WTC11 (cell line): ENCODE data around the gene IDUA. TPM values are rescaled to one million over a fixed set of nuclear protein-coding genes. Genes with fewer than 3 reads are reported as not detected.

ENCODE experiments used
- ATAC-seq: fragments of 200-7000 bp; cut with Tn5 transposase; 2 replicates; pipeline ENCODE4 v1.10.0; 2021; ENCODE audit warnings: mild to moderate bottlenecking, moderate library complexity
- CTCF ChIA-PET: fragments of 300-600 bp; sonication (Branson Sonifier 250); formaldehyde crosslinking; loops from one replicate; lab custom pipeline; 2021; ENCODE audit warnings: antibody characterized with exemption; lab: Charles Lee
- POLR2A ChIA-PET: fragments of 350-600 bp; sonication (Branson Sonifier 250); formaldehyde crosslinking; loops from one replicate; lab custom pipeline; 2021; ENCODE audit warnings: antibody characterized with exemption; lab: Charles Lee
- DNase-seq: peaks from one replicate; pipeline ENCODE4 v3.0.0; 2021; ENCODE audit warnings: low spot score
- H3K27ac Mint-ChIP-seq: 2 replicates; pipeline ENCODE4 v1.8.0; 2021; ENCODE audit warnings: mixed read lengths
- H3K27me3 Mint-ChIP-seq: 2 replicates; pipeline ENCODE4 v1.8.0; 2021; ENCODE audit warnings: low read depth, mild to moderate bottlenecking, moderate library complexity, mixed read lengths
- H3K36me3 Mint-ChIP-seq: 2 replicates; pipeline ENCODE4 v1.8.0; 2021; ENCODE audit warnings: mixed read lengths
- H3K4me1 Mint-ChIP-seq: 2 replicates; pipeline ENCODE4 v1.8.0; 2022; ENCODE audit warnings: mixed read lengths
- H3K4me3 Mint-ChIP-seq: 2 replicates; pipeline ENCODE4 v1.8.0; 2021; ENCODE audit warnings: mild to moderate bottlenecking, moderate library complexity, mixed read lengths
- H3K9me3 Mint-ChIP-seq: 2 replicates; pipeline ENCODE4 v1.8.0; 2021; ENCODE audit warnings: mixed read lengths
- ETV6 ChIP-seq: sonication (generic); formaldehyde crosslinking; IDR thresholded peaks from 2 replicates; pipeline ENCODE4 v1.8.1; 2022; ENCODE audit warnings: mild to moderate bottlenecking, missing genetic modification reagents
- GABPB1 ChIP-seq: sonication (generic); formaldehyde crosslinking; IDR thresholded peaks from 2 replicates; pipeline ENCODE4 v1.8.1; 2023; ENCODE audit warnings: mild to moderate bottlenecking, missing genetic modification reagents
- GRHL2 ChIP-seq: fragments of 250-450 bp; sonication (Bioruptor Pico); IDR thresholded peaks from 2 replicates; pipeline ENCODE4 v1.8.0; 2022; ENCODE audit warnings: mild to moderate bottlenecking, moderate library complexity; ENCODE audit not compliant: insufficient replicate concordance, severe bottlenecking
- GTF2I ChIP-seq: fragments of 250-450 bp; sonication (Bioruptor Pico); conservative IDR thresholded peaks from 2 replicates; pipeline ENCODE4 v1.4.0; 2021; ENCODE audit warnings: mild to moderate bottlenecking
- JAZF1 ChIP-seq: fragments of 250-450 bp; sonication (Bioruptor Pico); IDR thresholded peaks from 2 replicates; pipeline ENCODE4 v1.9.0; 2021; ENCODE audit warnings: moderate library complexity, mild to moderate bottlenecking, inconsistent platforms
- NFE2L1 ChIP-seq: sonication (generic); formaldehyde crosslinking; IDR thresholded peaks from 2 replicates; pipeline ENCODE4 v1.8.1; 2023; ENCODE audit warnings: missing genetic modification reagents
- NFYB ChIP-seq: sonication (generic); formaldehyde crosslinking; conservative IDR thresholded peaks from 2 replicates; pipeline ENCODE4 v1.8.0; 2022; ENCODE audit warnings: low read depth, missing genetic modification reagents
- NR1H2 ChIP-seq: sonication (generic); formaldehyde crosslinking; IDR thresholded peaks from 2 replicates; pipeline ENCODE4 v1.9.0; 2021; ENCODE audit warnings: mild to moderate bottlenecking, moderate library complexity, missing genetic modification reagents
- NR2C2 ChIP-seq: sonication (generic); formaldehyde crosslinking; IDR thresholded peaks from 2 replicates; pipeline ENCODE4 v1.8.0; 2022; ENCODE audit warnings: mild to moderate bottlenecking, missing genetic modification reagents
- PRRX2 ChIP-seq: fragments of 250-450 bp; sonication (Bioruptor Pico); IDR thresholded peaks from 2 replicates; pipeline ENCODE4 v1.8.0; 2021; ENCODE audit warnings: mild to moderate bottlenecking
- RELA ChIP-seq: sonication (generic); formaldehyde crosslinking; IDR thresholded peaks from 2 replicates; pipeline ENCODE4 v1.8.1; 2022; ENCODE audit warnings: missing genetic modification reagents, mild to moderate bottlenecking, borderline replicate concordance
- SP1 ChIP-seq: sonication (generic); formaldehyde crosslinking; conservative IDR thresholded peaks from 2 replicates; pipeline ENCODE4 v1.8.1; 2022; ENCODE audit warnings: missing genetic modification reagents
- TEAD1 ChIP-seq: sonication (generic); formaldehyde crosslinking; IDR thresholded peaks from 2 replicates; pipeline ENCODE4 v1.8.0; 2022; ENCODE audit warnings: mild to moderate bottlenecking, missing genetic modification reagents
- ZNF138 ChIP-seq: sonication (generic); formaldehyde crosslinking; conservative IDR thresholded peaks from 2 replicates; pipeline ENCODE4 v1.8.1; 2022; ENCODE audit warnings: mild to moderate bottlenecking, moderate library complexity, missing genetic modification reagents
- ZNF317 ChIP-seq: sonication (generic); formaldehyde crosslinking; IDR thresholded peaks from 2 replicates; pipeline ENCODE4 v1.8.1; 2023; ENCODE audit warnings: low read depth, mild to moderate bottlenecking, moderate library complexity, missing genetic modification reagents, borderline replicate concordance
- total RNA-seq: library from RNA; stranded (reverse); gene quantifications from 3 replicates; pipeline ENCODE4 v1.2.3, GENCODE V29; 2021
- TF ChIP-seq, protein P1 (sequence below): sonication (generic); formaldehyde crosslinking; IDR thresholded peaks from 2 replicates; pipeline ENCODE4 v1.8.1; 2022; ENCODE audit warnings: mild to moderate bottlenecking, moderate library complexity, missing genetic modification reagents
- TF ChIP-seq, protein P2 (sequence below): sonication (generic); formaldehyde crosslinking; conservative IDR thresholded peaks from 2 replicates; pipeline ENCODE4 v1.8.1; 2022; ENCODE audit warnings: mild to moderate bottlenecking, missing genetic modification reagents
- TF ChIP-seq, protein P3 (sequence below): fragments of 250-450 bp; sonication (Bioruptor Pico); IDR thresholded peaks from 2 replicates; pipeline ENCODE4 v2.1.2; 2022; ENCODE audit warnings: mild to moderate bottlenecking, moderate library complexity
- TF ChIP-seq, protein P4 (sequence below): sonication (generic); formaldehyde crosslinking; IDR thresholded peaks from 2 replicates; pipeline ENCODE4 v1.8.0; 2023; ENCODE audit warnings: mild to moderate bottlenecking, missing genetic modification reagents
- TF ChIP-seq, protein P5 (sequence below): sonication (generic); formaldehyde crosslinking; IDR thresholded peaks from 2 replicates; pipeline ENCODE4 v1.8.0; 2023; ENCODE audit warnings: missing genetic modification reagents, mild to moderate bottlenecking, borderline replicate concordance

Gene IDUA
- total RNA-seq, 1 experiment from 2014 or later = 8.7 TPM

DNA sequence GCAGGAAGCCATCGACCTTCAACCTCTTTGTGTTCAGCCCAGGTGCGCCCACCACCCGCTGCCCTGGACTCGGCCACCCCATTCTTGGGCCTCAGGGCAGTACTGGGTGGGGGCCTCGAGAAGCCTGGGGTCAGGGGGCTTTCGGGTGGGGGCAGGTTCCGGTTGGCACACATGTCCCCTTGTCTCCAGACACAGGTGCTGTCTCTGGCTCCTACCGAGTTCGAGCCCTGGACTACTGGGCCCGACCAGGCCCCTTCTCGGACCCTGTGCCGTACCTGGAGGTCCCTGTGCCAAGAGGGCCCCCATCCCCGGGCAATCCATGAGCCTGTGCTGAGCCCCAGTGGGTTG, 17.2 kb downstream of the IDUA start:
- Mint-ChIP-seq H3K4me3 (no peak overlapping the region; the same call in 1 of the 2 replicates), H3K4me1 (peaks cover 5% of the 10 kb centered on the region; the same call in 1 of the 2 replicates), H3K36me3 (no peaks in the 10 kb centered on the region), H3K27ac (no peak overlapping the region), H3K9me3 (peaks cover 7% of the 10 kb centered on the region; the same call in 1 of the 2 replicates), H3K27me3 (peaks cover 85% of the 10 kb centered on the region)
- CTCF ChIA-PET = interaction anchor here (0.6 kb wide), 1 partner anchor 352 kb away, joined by 3 read pairs; no protein-coding TSS in a partner anchor
- DNase-seq = no peak
- TF ChIP-seq NFE2L1 (CRISPR knock-in tag) (no peak), TEAD1 (CRISPR knock-in tag) (no peak), NR2C2 (no peak), PRRX2 (CRISPR knock-in tag) (no peak), GABPB1 (no peak), GRHL2 (CRISPR knock-in tag) (no peak), RELA (no peak), NR1H2 (CRISPR knock-in tag) (no peak), ZNF138 (CRISPR knock-in tag) (no peak), SP1 (CRISPR knock-in tag) (no peak), JAZF1 (CRISPR knock-in tag) (no peak), ETV6 (CRISPR knock-in tag) (no peak), ZNF317 (CRISPR knock-in tag) (no peak), NFYB (CRISPR knock-in tag) (no peak), GTF2I (CRISPR knock-in tag) (no peak)
- TF ChIP-seq, protein P1, sequence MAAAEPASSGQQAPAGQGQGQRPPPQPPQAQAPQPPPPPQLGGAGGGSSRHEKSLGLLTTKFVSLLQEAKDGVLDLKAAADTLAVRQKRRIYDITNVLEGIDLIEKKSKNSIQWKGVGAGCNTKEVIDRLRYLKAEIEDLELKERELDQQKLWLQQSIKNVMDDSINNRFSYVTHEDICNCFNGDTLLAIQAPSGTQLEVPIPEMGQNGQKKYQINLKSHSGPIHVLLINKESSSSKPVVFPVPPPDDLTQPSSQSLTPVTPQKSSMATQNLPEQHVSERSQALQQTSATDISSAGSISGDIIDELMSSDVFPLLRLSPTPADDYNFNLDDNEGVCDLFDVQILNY = no peak
- TF ChIP-seq, protein P2, sequence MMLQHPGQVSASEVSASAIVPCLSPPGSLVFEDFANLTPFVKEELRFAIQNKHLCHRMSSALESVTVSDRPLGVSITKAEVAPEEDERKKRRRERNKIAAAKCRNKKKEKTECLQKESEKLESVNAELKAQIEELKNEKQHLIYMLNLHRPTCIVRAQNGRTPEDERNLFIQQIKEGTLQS (CRISPR knock-in tag) = no peak
- TF ChIP-seq, protein P3, sequence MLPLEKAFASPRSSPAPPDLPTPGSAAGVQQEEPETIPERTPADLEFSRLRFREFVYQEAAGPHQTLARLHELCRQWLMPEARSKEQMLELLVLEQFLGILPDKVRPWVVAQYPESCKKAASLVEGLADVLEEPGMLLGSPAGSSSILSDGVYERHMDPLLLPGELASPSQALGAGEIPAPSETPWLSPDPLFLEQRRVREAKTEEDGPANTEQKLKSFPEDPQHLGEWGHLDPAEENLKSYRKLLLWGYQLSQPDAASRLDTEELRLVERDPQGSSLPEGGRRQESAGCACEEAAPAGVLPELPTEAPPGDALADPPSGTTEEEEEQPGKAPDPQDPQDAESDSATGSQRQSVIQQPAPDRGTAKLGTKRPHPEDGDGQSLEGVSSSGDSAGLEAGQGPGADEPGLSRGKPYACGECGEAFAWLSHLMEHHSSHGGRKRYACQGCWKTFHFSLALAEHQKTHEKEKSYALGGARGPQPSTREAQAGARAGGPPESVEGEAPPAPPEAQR (CRISPR knock-in tag) = no peak
- TF ChIP-seq, protein P4, sequence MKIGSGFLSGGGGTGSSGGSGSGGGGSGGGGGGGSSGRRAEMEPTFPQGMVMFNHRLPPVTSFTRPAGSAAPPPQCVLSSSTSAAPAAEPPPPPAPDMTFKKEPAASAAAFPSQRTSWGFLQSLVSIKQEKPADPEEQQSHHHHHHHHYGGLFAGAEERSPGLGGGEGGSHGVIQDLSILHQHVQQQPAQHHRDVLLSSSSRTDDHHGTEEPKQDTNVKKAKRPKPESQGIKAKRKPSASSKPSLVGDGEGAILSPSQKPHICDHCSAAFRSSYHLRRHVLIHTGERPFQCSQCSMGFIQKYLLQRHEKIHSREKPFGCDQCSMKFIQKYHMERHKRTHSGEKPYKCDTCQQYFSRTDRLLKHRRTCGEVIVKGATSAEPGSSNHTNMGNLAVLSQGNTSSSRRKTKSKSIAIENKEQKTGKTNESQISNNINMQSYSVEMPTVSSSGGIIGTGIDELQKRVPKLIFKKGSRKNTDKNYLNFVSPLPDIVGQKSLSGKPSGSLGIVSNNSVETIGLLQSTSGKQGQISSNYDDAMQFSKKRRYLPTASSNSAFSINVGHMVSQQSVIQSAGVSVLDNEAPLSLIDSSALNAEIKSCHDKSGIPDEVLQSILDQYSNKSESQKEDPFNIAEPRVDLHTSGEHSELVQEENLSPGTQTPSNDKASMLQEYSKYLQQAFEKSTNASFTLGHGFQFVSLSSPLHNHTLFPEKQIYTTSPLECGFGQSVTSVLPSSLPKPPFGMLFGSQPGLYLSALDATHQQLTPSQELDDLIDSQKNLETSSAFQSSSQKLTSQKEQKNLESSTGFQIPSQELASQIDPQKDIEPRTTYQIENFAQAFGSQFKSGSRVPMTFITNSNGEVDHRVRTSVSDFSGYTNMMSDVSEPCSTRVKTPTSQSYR = no peak
- TF ChIP-seq, protein P5, sequence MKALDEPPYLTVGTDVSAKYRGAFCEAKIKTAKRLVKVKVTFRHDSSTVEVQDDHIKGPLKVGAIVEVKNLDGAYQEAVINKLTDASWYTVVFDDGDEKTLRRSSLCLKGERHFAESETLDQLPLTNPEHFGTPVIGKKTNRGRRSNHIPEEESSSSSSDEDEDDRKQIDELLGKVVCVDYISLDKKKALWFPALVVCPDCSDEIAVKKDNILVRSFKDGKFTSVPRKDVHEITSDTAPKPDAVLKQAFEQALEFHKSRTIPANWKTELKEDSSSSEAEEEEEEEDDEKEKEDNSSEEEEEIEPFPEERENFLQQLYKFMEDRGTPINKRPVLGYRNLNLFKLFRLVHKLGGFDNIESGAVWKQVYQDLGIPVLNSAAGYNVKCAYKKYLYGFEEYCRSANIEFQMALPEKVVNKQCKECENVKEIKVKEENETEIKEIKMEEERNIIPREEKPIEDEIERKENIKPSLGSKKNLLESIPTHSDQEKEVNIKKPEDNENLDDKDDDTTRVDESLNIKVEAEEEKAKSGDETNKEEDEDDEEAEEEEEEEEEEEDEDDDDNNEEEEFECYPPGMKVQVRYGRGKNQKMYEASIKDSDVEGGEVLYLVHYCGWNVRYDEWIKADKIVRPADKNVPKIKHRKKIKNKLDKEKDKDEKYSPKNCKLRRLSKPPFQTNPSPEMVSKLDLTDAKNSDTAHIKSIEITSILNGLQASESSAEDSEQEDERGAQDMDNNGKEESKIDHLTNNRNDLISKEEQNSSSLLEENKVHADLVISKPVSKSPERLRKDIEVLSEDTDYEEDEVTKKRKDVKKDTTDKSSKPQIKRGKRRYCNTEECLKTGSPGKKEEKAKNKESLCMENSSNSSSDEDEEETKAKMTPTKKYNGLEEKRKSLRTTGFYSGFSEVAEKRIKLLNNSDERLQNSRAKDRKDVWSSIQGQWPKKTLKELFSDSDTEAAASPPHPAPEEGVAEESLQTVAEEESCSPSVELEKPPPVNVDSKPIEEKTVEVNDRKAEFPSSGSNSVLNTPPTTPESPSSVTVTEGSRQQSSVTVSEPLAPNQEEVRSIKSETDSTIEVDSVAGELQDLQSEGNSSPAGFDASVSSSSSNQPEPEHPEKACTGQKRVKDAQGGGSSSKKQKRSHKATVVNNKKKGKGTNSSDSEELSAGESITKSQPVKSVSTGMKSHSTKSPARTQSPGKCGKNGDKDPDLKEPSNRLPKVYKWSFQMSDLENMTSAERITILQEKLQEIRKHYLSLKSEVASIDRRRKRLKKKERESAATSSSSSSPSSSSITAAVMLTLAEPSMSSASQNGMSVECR (CRISPR knock-in tag) = no peak
- TF ChIP-seq, all 79 proteins: peak for 0
- no peak for ATAC-seq
- POLR2A ChIA-PET = no interaction called here
